Neural progenitor cell (in vitro differentiated cells): ENCODE data around the gene ERN1.

ENCODE experiments used
- CTCF ChIP-seq: fragments of 200-600 bp; sonication (generic); IDR thresholded peaks from 2 replicates; pipeline ENCODE4 v1.5.1; 2017; ENCODE audit warnings: antibody characterized with exemption, mild to moderate bottlenecking
- EZH2 ChIP-seq: fragments of 200-600 bp; sonication (generic); IDR thresholded peaks from 2 replicates; pipeline ENCODE4 v1.6.1; 2017; ENCODE audit warnings: antibody characterized with exemption, mild to moderate bottlenecking, moderate library complexity
- EZH2phosphoT487 ChIP-seq: fragments of 200-600 bp; sonication (generic); IDR thresholded peaks from 2 replicates; pipeline ENCODE4 v1.6.1; 2017; ENCODE audit warnings: antibody characterized with exemption

GRCh38 chr17:64009571-64010402 lies 120.2 kb downstream of the ERN1 start:
- TF ChIP-seq EZH2, result no peak
- no peak for TF ChIP-seq CTCF
- TF ChIP-seq EZH2phosphoT487, result no peak
